Ramos (cell line): ENCODE results near the gene POP4.

Source experiments
- in situ Hi-C: fragments of 300-500 bp; cut with MboI; formaldehyde crosslinking; loops from one replicate; pipeline ENCODE4 v1.14.3; 2022; ENCODE audit warnings: low sequenced_read_pairs; ENCODE audit not compliant: unreplicated experiment

The POP4 gene

DNA sequence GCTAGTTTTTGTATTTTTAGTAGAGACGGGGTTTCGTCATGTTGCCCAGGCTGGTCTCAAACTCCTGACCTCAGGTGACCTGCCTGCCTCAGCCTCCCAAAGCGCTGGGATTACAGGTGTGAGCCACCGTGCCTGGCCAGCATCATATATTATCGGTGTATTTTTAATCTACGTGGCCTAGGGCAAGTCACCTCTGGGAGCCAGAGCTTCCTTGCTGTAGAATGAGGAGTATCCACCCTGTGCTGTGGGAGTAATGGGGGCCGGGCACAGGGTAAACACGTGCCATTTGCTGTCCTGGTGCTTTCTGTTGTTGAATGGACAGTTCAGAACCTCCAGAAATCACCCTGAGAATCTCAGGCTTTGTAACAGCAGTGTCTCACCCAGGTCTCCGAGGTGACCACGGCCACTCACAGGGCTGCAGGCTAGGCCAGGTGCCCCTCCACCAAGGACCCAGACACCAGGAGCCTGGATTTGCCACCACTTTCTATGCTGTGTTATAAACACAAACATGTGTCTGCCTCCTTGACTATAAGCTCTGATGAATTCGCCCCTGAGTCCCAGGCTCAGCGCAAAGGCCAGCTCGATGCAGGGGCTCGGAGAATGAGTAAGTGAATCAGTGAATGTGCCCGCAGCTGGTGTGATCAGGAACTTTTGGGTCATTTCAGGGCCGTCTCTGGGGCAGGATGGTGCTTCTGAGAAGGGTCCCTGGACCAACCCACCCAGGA, 22.7 kb downstream of the POP4 start:
- in situ Hi-C loops, result no loop called here

DNA sequence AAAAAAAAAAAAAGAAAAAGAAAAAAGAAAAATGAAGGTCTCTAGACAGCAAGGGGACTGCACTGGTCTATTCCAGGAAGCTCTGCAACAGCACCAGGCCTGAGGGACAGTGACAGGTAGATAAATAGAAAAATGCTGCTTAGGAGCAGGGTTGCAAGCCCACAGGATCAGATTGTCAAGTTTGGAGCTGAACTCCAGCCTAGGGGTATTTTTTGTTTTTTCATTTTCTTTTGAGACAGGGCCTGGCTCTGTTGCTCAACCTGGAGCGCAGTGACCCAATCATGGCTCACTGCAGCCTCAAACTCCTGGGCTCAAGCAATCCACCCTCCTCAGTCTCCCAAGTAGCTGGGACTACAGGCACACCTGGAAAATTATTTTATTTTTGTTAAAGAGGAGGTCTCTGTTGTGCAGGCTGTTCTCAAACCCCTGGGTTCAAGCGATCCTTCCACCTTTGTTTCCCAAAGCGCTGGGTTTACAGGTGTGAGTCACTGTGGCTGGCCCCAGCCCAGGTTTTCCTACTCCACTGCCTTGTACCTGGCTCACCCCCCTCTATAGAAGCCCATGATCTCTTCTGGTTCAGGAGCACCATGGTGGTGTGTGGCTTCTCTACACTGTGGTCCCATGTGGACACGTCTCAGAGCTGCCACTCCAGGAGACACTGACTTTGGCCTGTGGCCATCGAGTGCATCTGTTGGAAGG, 23.9 kb downstream of the POP4 start:
- in situ Hi-C loops, result no loop called here

DNA sequence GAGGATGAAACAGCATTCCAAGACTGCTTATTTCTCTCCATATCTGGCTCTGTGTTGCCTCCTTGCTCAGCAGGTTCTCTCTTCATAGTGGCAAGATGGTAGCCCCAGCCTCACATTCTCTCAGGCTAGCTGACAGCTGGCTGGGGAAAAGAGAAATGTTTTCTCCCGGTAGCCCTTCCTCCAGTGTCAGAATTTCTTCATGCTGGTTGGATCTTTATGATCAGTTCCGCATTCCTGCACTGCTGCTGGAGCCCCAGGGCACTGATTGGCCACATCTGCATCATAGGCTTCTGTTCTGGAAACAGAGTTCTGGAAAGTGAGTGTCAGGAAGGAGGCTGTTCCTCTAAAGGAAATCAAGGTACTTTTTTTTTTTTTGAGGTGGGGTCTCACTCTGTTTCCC, 24.6 kb downstream of the POP4 start:
- in situ Hi-C loops, result no loop called here

DNA sequence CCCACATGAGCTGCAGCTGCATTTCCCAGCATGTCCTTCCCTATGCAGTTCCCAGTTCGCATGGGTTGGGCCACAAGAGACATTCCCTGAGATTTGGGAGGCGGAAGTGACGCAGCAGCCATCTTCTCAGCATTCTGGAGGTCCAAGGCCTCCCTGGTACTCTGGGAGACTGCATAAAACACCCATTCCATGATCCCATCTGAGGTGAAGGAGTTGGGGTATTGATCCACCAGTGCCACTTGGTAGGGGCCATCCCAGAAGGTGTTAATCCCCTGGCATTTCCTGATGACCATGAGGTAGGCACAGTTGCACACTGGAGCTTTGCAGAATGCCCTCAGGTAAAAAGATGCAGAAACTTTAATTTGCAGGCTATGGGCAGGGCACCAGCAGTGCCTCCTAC, 25.4 kb downstream of the POP4 start:
- in situ Hi-C loops, result no loop called here

DNA sequence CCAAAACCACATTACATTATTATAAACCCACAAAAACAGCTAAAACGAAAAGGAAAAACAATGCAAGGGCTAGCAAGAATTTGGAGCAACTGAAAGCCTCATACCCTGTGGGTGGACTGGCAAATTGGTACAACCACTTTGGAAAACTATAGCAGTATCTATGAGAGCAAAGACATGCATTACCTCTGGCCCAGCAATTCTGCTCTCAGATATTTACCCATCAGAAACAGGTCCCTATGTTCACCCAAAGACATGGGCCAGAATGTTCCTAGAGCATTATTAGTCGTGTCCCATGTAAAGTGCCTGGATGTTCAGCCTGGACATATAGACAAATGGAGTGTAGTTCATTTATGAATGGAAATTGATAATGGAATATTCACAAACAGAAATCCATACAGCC, 27.9 kb downstream of the POP4 start:
- in situ Hi-C loops, result no loop called here

DNA sequence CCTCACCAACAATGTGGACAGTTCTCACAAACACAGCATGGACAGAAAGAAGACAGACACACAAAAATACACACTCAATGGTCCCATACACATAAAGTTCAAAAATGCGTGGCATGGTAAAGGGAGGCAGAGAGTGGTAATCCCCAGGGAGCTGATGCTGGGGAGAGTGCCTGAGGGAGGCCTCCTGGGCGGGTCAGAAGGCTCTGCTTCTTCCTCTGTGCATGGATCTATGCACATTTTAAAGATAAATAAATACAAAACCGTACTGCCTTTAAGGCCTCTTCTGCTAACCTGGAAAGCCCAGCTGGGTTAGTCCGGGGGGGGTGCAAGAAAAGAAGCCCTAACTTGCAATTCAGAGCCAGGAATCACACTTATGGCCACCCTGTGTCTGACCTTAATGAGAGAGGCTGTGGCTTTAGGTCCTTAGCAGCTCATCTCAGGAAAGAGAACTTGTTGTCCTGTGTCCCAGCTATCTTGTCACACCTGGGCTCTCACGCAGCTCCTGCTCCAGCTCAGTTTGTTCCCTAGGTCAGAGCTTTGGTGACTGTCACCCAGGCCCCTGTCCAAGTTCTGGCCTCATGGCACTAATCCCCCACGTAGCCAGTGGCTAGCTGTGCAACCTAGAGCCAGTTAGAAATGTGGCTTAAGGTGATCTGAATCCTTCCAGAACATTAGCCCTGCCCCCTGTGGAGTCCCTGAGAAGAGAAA, 28.5 kb downstream of the POP4 start:
- in situ Hi-C loops, result no loop called here

DNA sequence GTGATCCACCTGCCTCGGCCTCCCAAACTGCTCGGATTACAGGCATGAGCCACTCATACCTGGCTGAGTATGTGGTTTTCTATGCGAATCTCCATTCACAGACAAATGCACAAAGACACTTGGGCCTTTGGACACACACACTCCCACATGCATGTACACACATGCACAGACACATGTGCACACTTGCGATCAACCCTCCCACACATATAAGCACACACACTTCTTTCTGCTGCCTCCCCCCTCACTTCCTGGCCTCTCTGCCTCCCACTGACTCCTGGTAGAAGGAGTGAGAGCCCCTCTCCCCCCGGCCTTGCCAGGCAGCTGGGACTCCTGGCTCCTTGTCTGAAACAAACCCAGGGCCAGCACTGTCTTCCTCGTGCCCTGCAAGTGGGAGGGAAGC, 29.9 kb downstream of the POP4 start:
- in situ Hi-C loops, result no loop called here

DNA sequence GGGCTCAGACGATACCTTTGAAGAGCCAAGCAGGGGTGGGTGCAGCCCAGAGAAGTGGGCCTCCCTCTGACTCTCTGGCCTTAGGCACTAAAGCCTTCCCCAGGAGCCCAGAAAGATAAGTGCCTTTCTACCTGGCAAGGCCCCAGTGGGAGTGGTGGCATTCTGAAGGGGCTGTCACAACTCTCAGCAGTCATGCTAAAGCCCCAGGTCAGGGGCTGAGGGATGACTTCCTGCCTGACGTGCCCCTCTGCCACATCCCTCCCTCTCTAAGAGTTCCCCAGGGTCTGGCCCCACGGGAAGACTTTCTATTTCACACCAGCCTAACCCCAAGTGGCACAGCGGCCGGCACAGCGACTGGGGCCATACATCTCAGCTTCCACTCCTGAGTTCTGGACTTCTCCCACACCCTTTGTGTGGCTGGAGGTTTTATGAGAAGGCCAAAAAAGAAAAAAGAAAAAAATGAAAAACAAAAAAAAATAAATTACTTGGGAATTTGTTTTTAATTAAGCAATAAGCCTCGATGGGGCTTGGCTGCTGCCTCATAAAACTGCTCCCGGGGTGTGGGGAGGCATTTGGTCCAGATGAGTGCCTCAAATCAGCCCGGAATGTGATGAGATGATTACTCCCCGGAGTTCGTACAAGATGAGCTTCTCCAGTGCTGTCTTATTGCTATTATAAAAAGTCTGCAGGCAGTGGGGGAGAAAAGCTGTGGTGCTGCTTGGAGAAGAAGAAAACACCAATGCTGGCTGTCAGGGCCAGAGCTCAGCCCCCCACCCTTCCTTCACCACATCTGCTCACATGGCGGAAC, 30.7 kb downstream of the POP4 start:
- in situ Hi-C loops, result no loop called here

DNA sequence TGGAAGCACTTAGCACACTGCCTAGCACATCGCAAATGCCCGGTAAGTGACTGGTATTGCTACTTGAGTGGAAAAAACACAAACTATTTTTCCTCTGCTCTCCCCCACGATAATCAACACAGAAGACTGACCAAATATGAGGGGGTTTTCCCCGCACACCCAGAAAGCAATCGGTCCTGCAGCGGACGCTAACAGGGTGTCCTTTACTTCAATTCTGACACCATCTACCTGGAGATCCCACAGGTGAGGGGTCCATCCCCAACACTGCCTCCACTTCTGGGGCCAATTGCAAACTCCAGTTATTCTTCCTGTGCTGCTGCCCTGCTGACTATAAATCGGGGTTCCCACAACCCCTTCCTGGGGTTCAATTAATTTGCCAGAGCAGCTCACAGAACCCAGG, 33.0 kb downstream of the POP4 start:
- in situ Hi-C loops, result no loop called here

DNA sequence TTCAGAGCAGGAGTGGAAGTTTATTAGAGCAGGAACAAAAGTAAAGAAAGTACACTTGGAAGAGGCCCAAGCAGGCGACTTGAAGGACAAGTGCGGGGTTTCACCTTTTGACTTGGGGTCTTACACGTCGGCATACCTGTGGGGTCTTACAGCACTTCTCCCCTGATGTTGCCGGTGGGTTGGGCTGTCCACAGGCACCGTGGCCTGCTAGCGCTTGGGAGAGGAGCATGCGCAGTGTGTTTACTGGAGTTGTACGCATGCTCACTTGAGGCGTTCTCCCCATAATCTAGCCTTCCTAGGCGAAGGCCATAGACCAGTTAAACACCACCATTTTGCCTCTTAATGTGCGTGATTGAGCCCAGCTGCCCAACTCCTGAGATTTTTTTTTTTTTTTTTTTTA, 34.1 kb downstream of the POP4 start:
- in situ Hi-C loops, result no loop called here

DNA sequence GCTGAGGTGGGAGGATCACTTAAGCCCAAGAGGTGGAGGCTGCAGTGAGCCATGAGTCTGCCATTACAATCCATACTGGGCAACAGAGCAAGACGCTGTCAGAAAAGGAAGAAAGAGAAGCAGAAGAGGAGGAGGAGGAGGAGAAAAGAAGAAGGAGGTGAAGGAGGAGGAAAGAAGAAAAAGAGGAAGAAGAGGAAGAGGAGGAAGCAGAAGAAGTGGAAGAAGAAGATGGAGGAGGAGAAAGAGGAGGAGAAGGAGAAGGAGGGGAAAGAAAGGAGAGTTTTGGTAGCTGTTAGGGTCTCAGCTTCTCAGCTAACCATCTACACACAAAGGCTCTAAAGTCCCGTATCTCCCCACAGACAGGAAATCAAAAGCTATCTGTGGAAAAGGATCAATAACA, 35.5 kb downstream of the POP4 start:
- in situ Hi-C loops, result no loop called here

DNA sequence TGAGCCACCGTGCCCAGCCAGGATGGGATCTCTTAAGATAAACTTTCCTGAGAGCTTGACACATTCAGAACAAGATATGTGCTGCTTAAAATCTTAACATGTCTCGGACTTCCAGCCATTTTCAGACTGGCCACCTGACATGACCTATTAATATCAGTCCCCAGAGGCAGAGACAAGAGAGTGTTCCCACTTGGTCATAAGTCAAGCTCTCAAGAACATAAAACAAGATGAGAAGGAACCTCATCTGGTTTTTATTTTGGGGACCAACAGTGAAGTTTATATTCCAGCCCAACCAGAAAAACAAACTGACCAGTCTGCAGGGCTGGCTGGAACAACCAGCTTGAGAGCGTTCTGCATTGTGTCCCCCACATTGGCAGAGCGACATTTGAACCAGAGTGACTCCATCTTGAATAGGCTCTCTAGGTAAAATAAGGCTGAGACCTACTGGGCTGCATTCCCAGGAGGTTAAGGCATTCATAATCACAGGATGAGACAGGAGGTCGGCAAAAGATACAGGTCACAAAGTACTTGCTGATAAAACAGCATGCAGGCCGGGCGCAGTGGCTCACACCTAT, 37.4 kb downstream of the POP4 start:
- in situ Hi-C loops, result no loop called here

DNA sequence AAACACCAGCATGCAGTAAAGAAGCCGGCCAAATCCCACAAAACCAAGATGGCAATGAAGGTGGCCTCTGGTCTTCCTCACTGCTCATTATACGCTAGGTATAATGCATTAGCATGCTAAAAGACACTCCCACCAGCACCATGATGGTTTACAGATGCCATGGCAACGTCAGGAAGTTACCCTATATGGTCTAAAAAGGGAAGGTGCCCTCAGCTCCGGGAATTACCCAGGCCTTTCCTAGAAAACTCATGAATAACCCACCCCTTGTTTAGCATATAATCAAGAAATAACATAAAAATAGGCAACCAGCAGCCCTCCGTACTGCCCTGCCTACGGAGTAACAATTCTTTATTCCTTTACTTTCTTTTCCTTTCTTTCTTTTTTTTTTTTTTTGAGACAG, 38.1 kb downstream of the POP4 start:
- in situ Hi-C loops, result no loop called here

DNA sequence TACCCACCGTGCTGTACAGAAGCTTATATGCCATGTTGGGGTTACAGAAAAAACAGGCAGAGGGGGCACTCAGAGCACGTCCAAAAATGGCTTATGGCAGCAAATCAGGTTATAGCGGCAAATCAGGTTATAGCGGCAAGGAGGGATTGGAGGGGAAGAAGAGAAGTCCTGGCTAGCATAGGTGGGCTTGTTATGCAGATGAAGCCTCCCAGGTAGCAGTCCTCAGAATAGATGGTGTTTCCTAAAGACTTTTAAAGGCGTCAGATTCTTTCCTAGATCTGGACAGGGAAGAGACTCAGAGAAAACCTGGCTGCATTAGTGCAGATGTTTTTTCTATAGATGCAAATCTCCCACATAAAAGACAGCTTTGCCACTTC, 39.4 kb downstream of the POP4 start:
- in situ Hi-C loops, result no loop called here

DNA sequence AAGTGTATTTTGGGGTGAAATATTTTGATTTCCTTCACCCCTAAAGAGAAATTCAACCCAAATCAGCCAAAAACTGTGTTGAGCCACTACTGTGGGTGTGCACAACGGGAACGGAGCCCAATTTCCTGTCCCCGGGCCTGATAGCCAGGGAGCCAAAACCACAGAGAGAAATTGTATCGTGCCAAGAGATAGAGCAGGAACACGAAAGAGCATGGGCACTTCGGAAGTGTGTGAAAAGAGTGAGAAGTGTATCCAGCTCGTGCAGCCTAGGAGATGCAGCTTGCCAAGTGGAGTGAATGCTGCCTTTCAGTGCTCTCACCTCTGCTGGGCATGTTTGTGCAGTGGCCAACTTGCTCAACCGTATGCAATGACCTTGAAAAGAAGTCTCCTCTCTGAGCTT, 39.8 kb downstream of the POP4 start:
- in situ Hi-C loops, result no loop called here

DNA sequence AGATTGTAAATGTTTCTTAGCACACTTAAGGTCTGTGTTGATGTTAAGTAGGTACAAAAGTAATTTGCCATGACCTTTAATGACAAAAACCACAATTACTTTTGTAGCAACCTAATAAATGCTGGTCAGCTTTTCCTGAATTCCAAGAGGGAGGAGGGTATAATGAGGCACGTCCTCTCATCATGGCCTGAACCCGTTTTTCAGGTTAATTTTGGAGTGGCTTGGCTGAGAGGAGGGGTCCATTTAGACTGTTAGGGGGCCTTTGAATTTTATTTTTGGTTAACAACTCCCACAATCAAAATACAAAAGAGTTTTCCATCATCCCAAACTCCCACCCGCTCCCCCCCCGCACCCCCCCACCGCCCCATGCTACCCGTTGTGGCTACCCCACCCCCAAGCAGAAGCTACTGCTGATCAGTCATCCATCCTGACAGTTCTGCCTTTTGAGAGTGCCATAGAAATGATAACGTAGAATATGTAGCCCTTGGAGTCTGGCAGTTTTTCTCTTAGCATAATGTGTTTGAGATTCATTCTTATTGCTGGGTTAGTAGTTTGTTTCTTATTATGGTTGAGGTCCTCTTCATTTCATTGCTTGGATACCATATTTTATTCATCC, 44.8 kb downstream of the POP4 start:
- in situ Hi-C loops, result no loop called here

DNA sequence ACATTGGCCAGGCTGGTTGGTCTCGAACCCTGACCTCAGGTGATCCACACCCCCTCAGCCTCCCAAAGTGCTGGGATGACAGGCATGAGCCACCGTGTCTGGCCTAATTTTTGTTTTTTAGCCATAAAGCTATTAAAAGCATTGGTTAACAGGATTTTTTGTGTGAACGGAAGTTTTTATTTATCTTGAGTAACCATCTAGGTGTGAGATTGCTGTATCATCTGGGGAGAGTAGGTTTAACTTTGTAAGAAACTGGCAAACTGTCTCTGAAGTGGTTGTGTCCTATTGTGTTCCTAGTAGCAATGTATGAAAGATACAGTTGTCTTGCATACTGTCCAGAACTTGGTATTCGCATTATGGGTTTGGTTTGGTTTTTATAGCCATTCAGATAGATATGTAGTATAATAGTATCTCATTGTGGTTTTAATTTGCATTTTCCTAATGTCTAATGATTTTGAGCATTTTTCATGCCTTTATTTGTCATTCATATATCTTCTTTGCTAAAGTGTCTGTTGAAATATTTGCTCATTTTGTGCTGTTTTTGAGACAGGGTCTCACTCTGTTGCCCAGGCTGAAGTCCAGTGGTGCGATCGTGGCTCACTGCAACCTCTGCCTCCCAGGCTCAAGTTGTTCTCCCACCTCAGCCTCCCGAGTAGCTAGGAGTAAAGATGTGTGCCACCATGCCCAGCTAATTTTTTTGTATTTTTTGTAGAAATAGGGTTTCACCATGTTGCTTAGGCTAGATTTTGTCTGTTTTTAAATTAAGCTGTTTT, 45.7 kb downstream of the POP4 start:
- in situ Hi-C loops, result no loop called here

DNA sequence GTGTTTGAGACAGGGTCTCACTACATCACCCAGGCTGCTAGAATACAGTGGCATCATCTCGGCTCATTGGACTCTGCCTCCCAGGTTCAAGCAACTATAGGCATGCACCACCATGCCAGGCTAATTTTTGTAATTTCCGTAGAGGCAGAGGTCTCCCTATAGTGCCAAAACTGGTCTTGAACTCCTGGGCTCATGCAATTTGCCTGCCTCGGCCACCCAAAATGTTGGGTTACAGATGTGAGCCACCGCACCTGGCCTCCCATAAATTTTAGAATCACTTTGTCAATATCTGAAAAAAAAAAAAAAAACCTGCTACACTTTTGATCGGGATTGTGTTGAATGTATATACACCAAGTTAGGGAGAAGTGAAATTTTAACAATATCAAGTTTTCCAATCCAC, 47.3 kb downstream of the POP4 start:
- in situ Hi-C loops, result no loop called here

DNA sequence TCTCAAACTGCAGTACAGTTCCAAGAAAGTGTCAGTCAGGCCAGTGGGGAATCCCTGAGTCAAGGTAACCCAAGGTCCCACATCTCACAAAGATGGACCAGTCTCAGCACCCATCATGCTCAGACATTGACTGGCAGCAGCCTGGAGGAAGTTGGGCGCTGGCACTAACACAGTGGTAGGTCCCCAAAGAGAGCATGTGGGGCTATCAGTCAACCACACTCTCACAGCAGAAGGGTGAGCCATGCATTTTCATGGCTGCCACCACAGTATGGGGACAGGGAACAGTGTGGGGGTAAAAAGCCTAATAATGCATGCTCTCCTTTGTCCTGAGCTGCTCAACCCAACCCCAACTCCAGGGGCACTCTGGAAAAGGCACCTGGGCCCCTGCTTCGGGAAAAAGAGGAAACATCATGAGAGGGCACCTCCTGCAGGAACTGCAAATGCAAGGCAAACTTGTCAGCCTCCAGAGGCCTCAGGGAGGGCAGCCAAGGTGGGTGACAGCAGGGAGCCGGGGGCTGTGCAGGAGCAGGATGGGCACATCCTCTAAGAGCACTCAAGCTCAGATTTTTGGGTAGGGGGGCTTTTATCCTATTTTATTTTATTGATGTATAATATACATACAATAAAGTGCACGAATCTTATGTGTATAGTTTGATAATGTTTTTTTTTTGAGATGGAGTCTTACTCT, 49.7 kb downstream of the POP4 start:
- in situ Hi-C loops, result no loop called here
